Measurements from ENCODE around the gene IL6R.

IL6R gene

DNA sequence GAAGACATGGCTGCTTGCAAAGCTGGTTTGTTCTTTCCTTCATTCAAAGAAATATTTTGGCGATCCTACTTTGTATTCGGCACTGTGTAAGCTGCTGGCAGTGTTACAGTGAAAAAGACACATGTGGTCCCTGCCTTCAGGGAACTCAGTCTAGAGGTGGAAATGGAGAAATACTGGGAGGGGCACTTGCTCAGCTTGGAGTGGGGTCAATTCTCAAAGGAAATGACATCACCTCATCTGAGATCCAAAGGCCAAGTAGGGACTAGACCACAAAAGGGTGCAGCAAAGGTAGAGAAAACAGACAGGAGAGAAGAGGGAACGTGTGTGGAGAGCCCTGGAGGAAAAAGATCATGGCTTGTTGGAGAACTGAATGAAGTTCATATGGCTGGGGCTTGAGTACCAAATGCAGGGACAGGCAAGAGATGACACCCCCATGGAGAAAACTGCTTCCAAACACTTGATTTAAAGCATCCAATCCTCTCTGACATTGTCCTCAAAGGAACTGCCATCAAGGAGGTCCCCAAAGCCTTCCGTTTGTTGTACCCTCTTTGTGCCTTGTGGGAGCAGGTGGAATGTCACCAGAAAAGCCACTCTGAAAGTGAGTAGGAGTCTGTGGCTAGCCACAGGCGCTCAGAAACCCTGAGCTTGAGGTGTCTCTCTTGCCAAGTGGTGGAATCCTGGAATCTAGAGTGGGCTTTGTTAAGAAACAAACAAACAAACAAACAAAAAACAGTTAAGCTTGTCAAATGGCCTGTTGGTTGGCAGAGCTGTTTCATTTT, 48.6 kb downstream of the IL6R start:
- peak; percentile 43 for DNase-seq

- DNase-seq, result no peak
Observed at GRCh38 chr1:154454386-154455120, 49.4 kb downstream of the IL6R start.

DNA sequence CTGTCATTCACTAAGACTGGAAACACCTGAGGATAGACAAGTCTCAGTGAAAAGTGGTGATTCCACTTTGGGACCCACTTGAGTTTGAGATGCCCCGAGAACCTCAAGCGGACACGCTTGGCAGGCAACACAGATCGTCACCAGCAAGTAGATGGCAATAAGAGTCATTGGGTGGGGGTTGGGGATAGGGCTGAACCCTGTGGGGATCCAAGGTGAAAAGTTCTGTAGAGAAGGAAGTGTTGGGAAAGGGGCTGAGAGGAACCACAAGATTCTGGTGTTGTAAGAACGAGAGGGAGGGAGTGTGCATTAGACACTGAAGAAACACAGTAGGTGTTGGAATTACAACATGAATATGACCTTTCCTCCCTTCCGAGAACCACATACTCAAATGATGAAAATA, 51.5 kb downstream of the IL6R start:
- DNase-seq, result no peak

- DNase-seq, result no peak
Observed at GRCh38 chr1:154459080-154459479, 53.9 kb downstream of the IL6R start.

DNA sequence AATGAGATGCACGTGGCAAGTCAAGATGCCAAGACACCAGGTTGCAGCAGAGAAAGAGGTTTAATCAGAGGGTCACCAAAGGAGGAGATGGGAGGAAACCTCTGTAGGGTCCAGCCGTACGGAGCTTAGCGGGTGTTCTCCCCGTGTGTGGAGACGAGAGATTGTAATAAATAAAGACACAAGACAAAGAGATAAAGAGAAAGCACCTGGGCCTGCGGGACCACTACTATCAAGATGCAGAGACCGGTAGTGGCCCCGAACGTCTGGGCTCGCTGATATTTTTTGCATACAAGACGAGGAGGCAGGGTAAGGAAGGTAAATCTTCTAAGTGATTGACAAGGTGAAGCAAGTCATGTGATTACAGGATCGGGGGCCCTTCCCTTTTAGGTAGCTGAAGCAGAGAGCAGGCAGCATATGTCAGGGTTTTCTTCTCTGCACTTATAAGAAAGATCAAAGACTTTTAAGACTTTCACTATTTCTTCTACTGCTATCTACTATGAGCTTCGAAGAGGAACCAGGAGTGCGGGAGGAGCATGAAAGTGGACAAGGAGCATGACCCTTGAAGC, 55.6 kb downstream of the IL6R start:
- DNase-seq, result no peak

DNA sequence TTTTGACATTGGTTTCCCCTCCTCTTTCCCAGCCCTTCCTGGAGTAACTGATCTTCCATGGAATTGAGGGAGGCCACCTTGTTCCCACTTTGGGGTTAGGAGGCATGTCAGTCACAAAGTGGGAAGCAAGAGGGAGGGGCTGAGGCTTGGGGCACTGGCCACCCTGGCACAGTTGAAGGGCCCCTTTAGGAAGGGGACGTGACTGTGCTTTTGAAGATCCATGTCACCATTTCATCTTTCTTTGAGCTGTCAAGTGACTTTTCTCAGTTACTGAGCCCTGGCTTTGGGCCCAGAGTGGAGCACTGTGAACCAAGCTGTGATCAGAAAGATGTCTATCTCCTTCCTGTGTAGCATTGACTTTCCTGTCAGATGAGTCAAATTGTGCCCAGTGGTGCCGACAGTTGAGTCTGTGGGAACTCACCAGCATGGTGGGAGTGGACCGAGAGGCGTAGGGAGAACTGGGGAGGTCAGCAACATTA, 58.4 kb downstream of the IL6R start:
- DNase-seq, result peak; percentile 73

DNA sequence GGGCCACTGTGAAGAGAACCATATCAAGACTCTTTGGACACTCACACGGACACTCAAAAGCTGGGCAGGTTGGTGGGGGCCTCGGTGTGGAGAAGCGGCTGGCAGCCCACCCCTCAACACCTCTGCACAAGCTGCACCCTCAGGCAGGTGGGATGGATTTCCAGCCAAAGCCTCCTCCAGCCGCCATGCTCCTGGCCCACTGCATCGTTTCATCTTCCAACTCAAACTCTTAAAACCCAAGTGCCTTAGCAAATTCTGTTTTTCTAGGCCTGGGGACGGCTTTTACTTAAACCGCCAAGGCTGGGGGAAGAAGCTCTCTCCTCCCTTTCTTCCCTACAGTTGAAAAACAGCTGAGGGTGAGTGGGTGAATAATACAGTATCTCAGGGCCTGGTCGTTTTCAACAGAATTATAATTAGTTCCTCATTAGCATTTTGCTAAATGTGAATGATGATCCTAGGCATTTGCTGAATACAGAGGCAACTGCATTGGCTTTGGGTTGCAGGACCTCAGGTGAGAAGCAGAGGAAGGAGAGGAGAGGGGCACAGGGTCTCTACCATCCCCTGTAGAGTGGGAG, 60.6 kb downstream of the IL6R start:
- no peak for DNase-seq

DNA sequence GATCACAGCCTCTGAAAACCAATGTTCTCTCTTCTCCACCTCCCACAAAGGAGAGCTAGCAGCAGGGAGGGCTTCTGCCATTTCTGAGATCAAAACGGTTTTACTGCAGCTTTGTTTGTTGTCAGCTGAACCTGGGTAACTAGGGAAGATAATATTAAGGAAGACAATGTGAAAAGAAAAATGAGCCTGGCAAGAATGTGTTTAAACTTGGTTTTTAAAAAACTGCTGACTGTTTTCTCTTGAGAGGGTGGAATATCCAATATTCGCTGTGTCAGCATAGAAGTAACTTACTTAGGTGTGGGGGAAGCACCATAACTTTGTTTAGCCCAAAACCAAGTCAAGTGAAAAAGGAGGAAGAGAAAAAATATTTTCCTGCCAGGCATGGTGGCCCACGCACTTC, 61.1 kb downstream of the IL6R start:
- DNase-seq, result no peak

- DNase-seq, result no peak
Observed at GRCh38 chr1:154466921-154467417, 61.8 kb downstream of the IL6R start.

- no peak for DNase-seq
Observed at GRCh38 chr1:154467434-154468102, 62.4 kb downstream of the IL6R start.

DNA sequence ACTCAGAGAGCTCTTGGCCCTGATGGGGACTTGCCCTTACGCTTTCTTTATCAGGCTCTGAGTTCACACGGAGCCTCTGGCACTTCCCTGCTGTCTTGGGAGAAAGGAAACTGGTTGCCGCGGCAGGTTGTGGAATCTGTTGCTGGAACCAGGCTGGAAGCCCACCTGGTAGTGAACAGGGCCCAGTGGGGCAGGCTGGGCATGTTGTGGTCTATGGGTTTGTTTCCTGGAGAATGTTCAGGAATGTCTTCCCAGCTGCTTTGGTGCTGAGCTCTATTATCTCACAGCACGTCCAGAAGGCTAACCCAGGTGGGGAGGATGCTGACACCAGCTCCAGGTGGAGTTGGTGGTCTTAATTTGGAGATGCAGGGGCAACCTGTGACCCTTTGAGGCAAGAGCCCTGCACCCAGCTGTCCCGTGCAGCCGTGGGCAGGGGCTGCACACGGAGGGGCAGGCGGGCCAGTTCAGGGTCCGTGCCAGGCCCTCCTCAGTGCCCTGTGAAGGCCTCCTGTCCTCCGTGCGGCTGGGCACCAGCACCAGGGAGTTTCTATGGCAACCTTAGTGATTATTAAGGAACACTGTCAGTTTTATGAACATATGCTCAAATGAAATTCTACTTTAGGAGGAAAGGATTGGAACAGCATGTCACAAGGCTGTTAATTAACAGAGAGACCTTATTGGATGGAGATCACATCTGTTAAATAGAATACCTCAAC, 63.5 kb downstream of the IL6R start:
- no peak for DNase-seq

- no peak for DNase-seq
Observed at GRCh38 chr1:154469844-154470560, 64.9 kb downstream of the IL6R start.

DNA sequence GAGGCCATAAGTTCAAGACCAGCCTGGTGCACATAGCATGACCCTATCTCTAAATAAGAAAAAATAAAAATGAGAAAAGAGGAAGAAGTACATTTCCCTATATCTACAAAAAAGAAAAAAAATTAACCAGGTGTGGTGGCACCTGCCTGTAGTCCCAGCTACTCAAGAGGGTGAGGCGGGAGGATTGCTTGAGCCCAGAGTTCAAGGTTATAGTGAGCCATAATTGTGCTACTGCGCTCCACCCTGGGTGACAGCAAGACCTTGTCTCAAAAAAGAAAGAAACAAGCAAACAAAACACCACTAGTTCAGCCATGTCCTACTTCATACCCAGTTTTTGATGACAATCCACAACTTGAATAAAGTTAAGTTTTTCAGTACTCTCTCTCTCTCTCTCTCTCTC, 66.2 kb downstream of the IL6R start:
- no peak for DNase-seq

GRCh38 chr1:154474802-154475201, 69.7 kb downstream of the IL6R start:
- no peak for DNase-seq

GRCh38 chr1:154476791-154477190, 71.6 kb downstream of the IL6R start:
- DNase-seq, result no peak

DNA sequence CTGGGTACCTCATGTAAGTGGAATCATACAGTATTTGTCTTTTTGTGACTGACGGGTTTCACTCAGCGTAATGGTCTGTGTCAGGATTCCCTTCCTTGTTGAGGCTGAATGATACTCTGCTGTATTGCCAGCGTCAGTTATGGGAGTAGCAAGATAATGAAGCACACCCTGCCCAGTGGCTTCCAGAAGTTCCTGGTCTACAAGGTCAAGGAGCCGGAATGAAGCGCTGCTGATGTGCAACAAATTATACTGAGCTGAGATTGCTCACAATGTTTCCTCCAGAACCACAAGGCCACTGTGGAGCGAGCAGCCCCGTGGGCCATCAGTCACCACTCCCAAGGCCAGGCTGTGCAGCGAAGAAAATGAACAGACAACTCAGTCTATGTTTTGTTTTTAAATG, 72.9 kb downstream of the IL6R start:
- DNase-seq, result no peak

DNA sequence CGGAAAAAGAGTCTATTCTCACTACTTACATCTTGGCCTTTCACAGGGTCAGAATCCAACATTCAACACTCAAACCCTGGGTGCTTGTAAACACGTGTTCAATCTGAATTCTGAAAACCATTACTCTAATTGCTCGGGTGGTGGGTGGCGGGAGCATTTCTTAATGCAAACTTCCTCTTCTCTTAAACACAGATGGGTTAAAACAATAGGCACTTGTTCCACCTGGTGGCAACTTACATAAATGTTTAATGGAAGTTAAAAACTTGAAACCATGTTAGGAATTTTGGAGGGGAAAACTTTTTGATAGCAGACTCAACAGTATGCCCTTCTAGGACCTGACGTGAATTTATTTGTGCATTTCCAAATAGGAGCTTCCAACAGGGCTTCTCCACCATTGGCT, 73.5 kb downstream of the IL6R start:
- DNase-seq, result no peak

- peak; percentile 71 for DNase-seq
Observed at GRCh38 chr1:154479764-154480421, 74.8 kb downstream of the IL6R start.

DNA sequence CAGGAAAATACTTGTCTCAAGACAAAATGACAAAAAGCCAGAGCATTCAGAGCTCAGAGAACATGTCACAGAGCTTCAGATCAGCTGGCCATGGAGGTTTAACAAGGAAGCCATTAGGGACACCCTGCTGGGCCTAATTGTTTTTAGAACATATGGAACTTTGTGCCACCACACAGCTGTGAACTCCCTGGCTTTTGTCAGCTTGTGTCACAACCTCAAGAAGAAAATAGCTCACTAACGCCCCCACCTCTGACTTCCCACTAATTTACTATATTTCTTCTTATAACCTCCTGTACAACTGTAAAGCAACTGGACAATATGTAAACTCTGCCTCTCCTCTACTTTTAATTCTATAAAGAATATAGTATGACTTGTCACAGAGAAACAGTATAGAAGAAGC, 75.9 kb downstream of the IL6R start:
- DNase-seq, result no peak

- DNase-seq, result no peak
Observed at GRCh38 chr1:154483941-154484803, 79.0 kb downstream of the IL6R start.
